ENCODE results near the gene FN1.

FN1 gene

DNA sequence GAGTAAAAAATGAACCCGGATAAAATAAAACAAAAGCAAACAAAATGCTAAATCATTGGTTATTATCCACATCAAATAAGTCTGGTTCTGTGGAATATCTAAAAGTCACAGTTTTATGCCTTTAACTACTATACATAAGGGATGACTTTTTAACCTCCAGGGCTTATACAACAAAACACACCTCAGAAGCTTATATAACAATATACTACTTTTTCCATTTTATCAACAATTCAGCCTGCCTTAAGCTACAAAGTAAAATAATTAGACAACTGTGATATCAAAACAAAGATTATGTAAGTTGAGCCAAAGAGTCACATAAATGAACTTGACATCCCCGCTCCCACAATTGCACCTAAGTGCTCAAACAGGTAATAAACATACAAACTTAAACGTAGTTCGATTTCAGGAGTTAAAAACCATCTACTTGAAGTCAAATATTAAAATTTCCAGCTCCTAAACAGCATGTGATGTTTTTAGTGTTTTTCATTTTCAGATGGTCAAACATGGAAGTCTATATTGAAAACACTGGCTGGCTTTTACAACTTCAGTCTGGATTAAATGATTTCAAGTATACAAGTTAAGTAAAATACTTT is 69.3 kb downstream of the FN1 start:
- Histone ChIP-seq H2BK120ac (ENCODE audit: low read depth, low read length) (no peak overlapping the region), H3K18ac (ENCODE audit: low read length) (no peak overlapping the region), H4K91ac (ENCODE audit: low read depth, low read length, poor library complexity) (no peak overlapping the region), H3K4ac (ENCODE audit: low read length) (no peak overlapping the region), H3K14ac (ENCODE audit: low read length) (no peak overlapping the region), H3K9me3 (replicated peaks in 1 of 2; ENCODE audit: control insufficient read depth in 2 of 2, insufficient read depth in 1 of 2, low read depth in 1 of 2, low read length in 2 of 2) (no peaks in the 10 kb centered on the region), H3K79me1 (ENCODE audit: low read depth, low read length) (peaks cover 4% of the 10 kb centered on the region), H2BK5ac (ENCODE audit: low read length) (no peak overlapping the region), H3K36me3 (replicated peaks in 1 of 2; ENCODE audit: control insufficient read depth in 2 of 2, insufficient read depth in 2 of 2, low read length in 2 of 2) (peaks cover 24 to 92% of the 10 kb centered on the region in 2 donors), H4K8ac (ENCODE audit: low read depth, low read length) (no peak overlapping the region), H3K23ac (ENCODE audit: low read depth, low read length, poor library complexity) (no peak overlapping the region), H2BK15ac (ENCODE audit: low read length) (no peak overlapping the region), H3K4me2 (ENCODE audit: insufficient read depth, low read length, poor library complexity, severe bottlenecking) (no peak overlapping the region), H3K4me1 (ENCODE audit: control insufficient read depth in 2 of 2, insufficient read depth in 1 of 2, low read depth in 1 of 2, low read length in 2 of 2) (no peaks in the 10 kb centered on the region), H3K27ac (replicated peaks; ENCODE audit: low read length) (no peak overlapping the region), H3K27me3 (ENCODE audit: control insufficient read depth in 3 of 3, insufficient read depth in 3 of 3, low read depth in 1 of 3, low read length in 3 of 3) (no peaks in the 10 kb centered on the region), H3K9ac (ENCODE audit: low read depth, low read length, poor library complexity) (no peak overlapping the region), H2AFZ (ENCODE audit: low read length) (no peak overlapping the region), H2BK12ac (ENCODE audit: low read length) (no peak overlapping the region), H3K4me3 (ENCODE audit: low read length in 2 of 2) (no peak overlapping the region), H2AK5ac (ENCODE audit: low read depth, low read length) (no peak overlapping the region)
- no peak for DNase-seq (ENCODE audit: low spot score)
- WGBS, 2 donors (ENCODE audit: extremely low coverage in 2 of 2, insufficient read length in 2 of 2, insufficient replicate concordance in 1 of 2) = no CpG with 5 or more reads among the region's 4 CpGs

DNA sequence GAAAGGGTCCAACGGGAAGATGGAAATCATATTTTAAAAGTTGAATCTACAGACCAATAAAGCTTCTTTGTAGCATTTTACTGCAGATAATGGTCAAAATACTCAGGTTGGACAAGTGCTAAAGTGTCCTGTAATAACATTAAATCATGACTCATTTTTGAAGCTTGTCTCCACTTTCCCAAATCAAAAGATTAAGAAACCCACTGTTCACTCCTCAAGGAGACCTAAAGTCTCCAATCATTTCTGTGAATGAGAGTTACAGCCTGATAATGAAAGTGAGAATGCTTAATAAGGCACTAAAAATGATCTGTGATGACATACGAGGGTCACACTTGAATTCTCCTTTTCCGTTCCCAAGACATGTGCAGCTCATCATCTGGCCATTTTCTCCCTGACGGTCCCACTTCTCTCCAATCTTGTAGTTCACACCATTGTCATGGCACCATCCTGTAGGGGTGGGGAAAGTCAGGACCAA is 70.6 kb downstream of the FN1 start:
- Histone ChIP-seq H3K23ac (ENCODE audit: low read depth, low read length, poor library complexity) (no peak overlapping the region), H3K79me1 (ENCODE audit: low read depth, low read length) (peaks cover 4% of the 10 kb centered on the region), H4K8ac (ENCODE audit: low read depth, low read length) (no peak overlapping the region), H3K4me1 (ENCODE audit: control insufficient read depth in 2 of 2, insufficient read depth in 1 of 2, low read depth in 1 of 2, low read length in 2 of 2) (no peaks in the 10 kb centered on the region), H2BK5ac (ENCODE audit: low read length) (no peak overlapping the region), H2AK5ac (ENCODE audit: low read depth, low read length) (no peak overlapping the region), H2BK12ac (ENCODE audit: low read length) (no peak overlapping the region), H3K4me2 (ENCODE audit: insufficient read depth, low read length, poor library complexity, severe bottlenecking) (no peak overlapping the region), H2BK15ac (ENCODE audit: low read length) (no peak overlapping the region), H4K91ac (ENCODE audit: low read depth, low read length, poor library complexity) (no peak overlapping the region), H3K4me3 (ENCODE audit: low read length in 2 of 2) (no peak overlapping the region), H3K9me3 (replicated peaks in 1 of 2; ENCODE audit: control insufficient read depth in 2 of 2, insufficient read depth in 1 of 2, low read depth in 1 of 2, low read length in 2 of 2) (no peaks in the 10 kb centered on the region), H3K27ac (replicated peaks; ENCODE audit: low read length) (no peak overlapping the region), H3K4ac (ENCODE audit: low read length) (no peak overlapping the region), H2AFZ (ENCODE audit: low read length) (no peak overlapping the region), H3K18ac (ENCODE audit: low read length) (no peak overlapping the region), H3K27me3 (ENCODE audit: control insufficient read depth in 3 of 3, insufficient read depth in 3 of 3, low read depth in 1 of 3, low read length in 3 of 3) (no peaks in the 10 kb centered on the region), H2BK120ac (ENCODE audit: low read depth, low read length) (no peak overlapping the region), H3K36me3 (replicated peaks in 1 of 2; ENCODE audit: control insufficient read depth in 2 of 2, insufficient read depth in 2 of 2, low read length in 2 of 2) (peaks cover 21 to 94% of the 10 kb centered on the region in 2 donors), H3K14ac (ENCODE audit: low read length) (no peak overlapping the region), H3K9ac (ENCODE audit: low read depth, low read length, poor library complexity) (no peak overlapping the region)
- no peak for DNase-seq (ENCODE audit: low spot score)
- no CpG with 5 or more reads among the region's 4 CpGs for WGBS, 2 donors (ENCODE audit: extremely low coverage in 2 of 2, insufficient read length in 2 of 2, insufficient replicate concordance in 1 of 2)

DNA sequence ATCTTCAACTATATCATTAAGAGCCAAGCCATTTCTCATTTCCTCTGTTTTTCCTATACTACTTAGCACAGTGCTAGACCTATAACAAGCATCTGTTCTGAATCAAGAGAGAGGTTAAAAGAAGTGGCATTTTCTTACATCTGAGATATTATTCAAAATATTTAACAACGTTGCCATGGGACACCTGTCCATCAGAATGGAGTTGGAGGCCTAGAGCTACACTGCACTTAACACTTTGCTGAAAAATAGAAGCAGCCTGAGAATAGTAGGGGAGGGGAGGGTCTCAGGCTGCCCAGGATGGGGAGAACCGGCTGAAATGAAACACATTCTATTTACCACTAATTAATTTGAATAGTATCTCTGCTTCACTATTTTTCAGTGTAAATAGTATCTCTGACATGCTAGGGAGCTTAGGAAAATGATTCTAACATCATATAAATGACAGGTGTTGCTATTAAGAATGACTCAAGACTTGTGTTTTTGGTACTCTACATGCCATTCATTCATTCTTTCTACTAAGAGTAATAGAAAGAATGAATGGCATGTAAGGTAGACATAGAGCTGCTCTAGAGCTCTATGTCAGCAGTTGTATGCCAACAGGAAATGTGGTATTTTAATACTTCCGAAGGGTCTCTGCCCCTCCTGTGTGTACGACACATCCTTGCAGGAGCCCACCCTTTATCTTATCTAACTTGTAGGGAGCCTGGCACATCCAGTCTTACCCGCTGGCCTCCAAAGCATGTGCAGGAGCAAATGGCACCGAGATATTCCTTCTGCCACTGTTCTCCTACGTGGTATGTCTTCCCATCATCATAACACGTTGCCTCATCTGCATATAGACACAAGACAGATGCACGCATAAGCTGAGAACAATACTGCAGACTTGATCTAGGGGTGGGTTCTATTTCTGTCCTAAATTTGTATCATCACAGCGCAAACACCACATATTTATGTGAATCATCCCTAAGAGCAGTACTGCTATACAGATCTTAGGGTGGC is 71.4 kb downstream of the FN1 start:
- no peak overlapping the region for H4K8ac ChIP-seq (ENCODE audit: low read depth, low read length)
- H4K91ac ChIP-seq (ENCODE audit: low read depth, low read length, poor library complexity) = no peak overlapping the region
- no peak overlapping the region for H3K4me2 ChIP-seq (ENCODE audit: insufficient read depth, low read length, poor library complexity, severe bottlenecking)
- H2BK5ac ChIP-seq (ENCODE audit: low read length) = no peak overlapping the region
- no peaks in the 10 kb centered on the region for H3K9me3 ChIP-seq (replicated peaks in 1 of 2; ENCODE audit: control insufficient read depth in 2 of 2, insufficient read depth in 1 of 2, low read depth in 1 of 2, low read length in 2 of 2)
- no peaks in the 10 kb centered on the region for H3K27me3 ChIP-seq (ENCODE audit: control insufficient read depth in 3 of 3, insufficient read depth in 3 of 3, low read depth in 1 of 3, low read length in 3 of 3)
- WGBS, 2 donors (ENCODE audit: extremely low coverage in 2 of 2, insufficient read length in 2 of 2, insufficient replicate concordance in 1 of 2) = no CpG with 5 or more reads among the region's 10 CpGs
- no peak overlapping the region for H3K4ac ChIP-seq (ENCODE audit: low read length)
- H3K14ac ChIP-seq (ENCODE audit: low read length) = no peak overlapping the region
- H3K79me1 ChIP-seq (ENCODE audit: low read depth, low read length) = peaks cover 4% of the 10 kb centered on the region
- H3K23ac ChIP-seq (ENCODE audit: low read depth, low read length, poor library complexity) = no peak overlapping the region
- no peak overlapping the region for H2AK5ac ChIP-seq (ENCODE audit: low read depth, low read length)
- H2AFZ ChIP-seq (ENCODE audit: low read length) = no peak overlapping the region
- no peak overlapping the region for H2BK120ac ChIP-seq (ENCODE audit: low read depth, low read length)
- no peak overlapping the region for H3K4me3 ChIP-seq (ENCODE audit: low read length in 2 of 2)
- no peak overlapping the region for H2BK15ac ChIP-seq (ENCODE audit: low read length)
- H3K18ac ChIP-seq (ENCODE audit: low read length) = no peak overlapping the region
- no peaks in the 10 kb centered on the region for H3K4me1 ChIP-seq (ENCODE audit: control insufficient read depth in 2 of 2, insufficient read depth in 1 of 2, low read depth in 1 of 2, low read length in 2 of 2)
- no peak overlapping the region for H3K27ac ChIP-seq (replicated peaks; ENCODE audit: low read length)
- no peak for DNase-seq (ENCODE audit: low spot score)
- H3K9ac ChIP-seq (ENCODE audit: low read depth, low read length, poor library complexity) = no peak overlapping the region
- no peak overlapping the region for H2BK12ac ChIP-seq (ENCODE audit: low read length)
- H3K36me3 ChIP-seq (replicated peaks in 1 of 2; ENCODE audit: control insufficient read depth in 2 of 2, insufficient read depth in 2 of 2, low read length in 2 of 2) = peaks cover 19 to 88% of the 10 kb centered on the region in 2 donors

Data from neuronal stem cell (in vitro differentiated cells).